Germinal center (tissue), 1 donor: ENCODE measurements around the gene CTAG1B.
"Not testable (repeated sequence)": the region's sequence is repeated elsewhere in the genome, so short reads cannot be mapped to it uniquely, and the experiment has no call there.

Experiments
- DNase-seq: peaks from one replicate; pipeline ENCODE4 v3.0.0; 2012; ENCODE audit warnings: mixed read lengths, low spot score

CTAG1B gene

GRCh38 chrX:154582994-154583393 lies 36.1 kb downstream of the CTAG1B start:
- DNase-seq = not testable (repeated sequence)

- DNase-seq = not testable (repeated sequence)
Measured at GRCh38 chrX:154575076-154575475, 44.0 kb downstream of the CTAG1B start.

- not testable (repeated sequence) for DNase-seq
Measured at GRCh38 chrX:154573061-154573460, 46.0 kb downstream of the CTAG1B start.

- DNase-seq = not testable (repeated sequence)
Measured at GRCh38 chrX:154570361-154570760, 48.7 kb downstream of the CTAG1B start.
